GM18526 (cell line): ENCODE measurements around the gene WNK2.

Source experiments
- POLR2A ChIP-seq: IDR thresholded peaks from 3 replicates; pipeline ENCODE4 v1.6.1; 2011; ENCODE audit not compliant: insufficient read length; ENCODE audit errors: extremely low read depth

The WNK2 gene

GRCh38 chr9:93287593-93287992, 103.7 kb downstream of the WNK2 start:
- TF ChIP-seq POLR2A, result no peak

GRCh38 chr9:93288341-93288740, 104.4 kb downstream of the WNK2 start:
- no peak for TF ChIP-seq POLR2A

- TF ChIP-seq POLR2A, result no peak
Observed at GRCh38 chr9:93288891-93289883, 105.2 kb downstream of the WNK2 start.

- TF ChIP-seq POLR2A, result no peak
Observed at GRCh38 chr9:93290495-93291434, 106.8 kb downstream of the WNK2 start.

- no peak for TF ChIP-seq POLR2A
Observed at GRCh38 chr9:93291536-93292287, 107.8 kb downstream of the WNK2 start.

GRCh38 chr9:93292288-93292615, 108.3 kb downstream of the WNK2 start:
- no peak for TF ChIP-seq POLR2A

GRCh38 chr9:93292664-93293328, 108.9 kb downstream of the WNK2 start:
- TF ChIP-seq POLR2A, result no peak

- no peak for TF ChIP-seq POLR2A
Observed at GRCh38 chr9:93294011-93294410, 110.1 kb downstream of the WNK2 start.

- TF ChIP-seq POLR2A, result no peak
Observed at GRCh38 chr9:93295031-93295430, 111.1 kb downstream of the WNK2 start.

GRCh38 chr9:93295456-93296076, 111.6 kb downstream of the WNK2 start:
- no peak for TF ChIP-seq POLR2A

GRCh38 chr9:93296889-93297480, 113.0 kb downstream of the WNK2 start:
- no peak for TF ChIP-seq POLR2A

- no peak for TF ChIP-seq POLR2A
Observed at GRCh38 chr9:93297659-93298497, 113.9 kb downstream of the WNK2 start.

GRCh38 chr9:93298498-93299417, 114.8 kb downstream of the WNK2 start:
- no peak for TF ChIP-seq POLR2A
